HEK293 (cell line): Measurements from ENCODE around the gene TMA7B.

ENCODE experiments used
- ATF2 ChIP-seq: fragments of 450-650 bp; formaldehyde crosslinking; IDR thresholded peaks from 2 replicates; pipeline ENCODE4 v1.5.1; 2016; ENCODE audit warnings: missing biosample characterization, missing genetic modification characterization, low read depth
- CTCF ChIP-seq: fragments of 450-650 bp; formaldehyde crosslinking; IDR thresholded peaks from 2 replicates; pipeline ENCODE4 v1.5.1; 2016; ENCODE audit warnings: missing biosample characterization, missing genetic modification characterization
- REST ChIP-seq: fragments of 450-650 bp; formaldehyde crosslinking; IDR thresholded peaks from 2 replicates; pipeline ENCODE4 v1.5.1; 2016; ENCODE audit warnings: missing biosample characterization, missing genetic modification characterization
- SP7 ChIP-seq: fragments of 450-650 bp; formaldehyde crosslinking; IDR thresholded peaks from 2 replicates; pipeline ENCODE4 v1.5.1; 2016; ENCODE audit warnings: missing biosample characterization, missing genetic modification characterization
- ZNF121 ChIP-seq: fragments of 450-650 bp; formaldehyde crosslinking; IDR thresholded peaks from 2 replicates; pipeline ENCODE4 v1.5.1; 2016; ENCODE audit warnings: missing biosample characterization, missing genetic modification characterization
- ZNF302 ChIP-seq: fragments of 450-650 bp; formaldehyde crosslinking; IDR thresholded peaks from 2 replicates; pipeline ENCODE4 v1.5.1; 2016; ENCODE audit warnings: missing biosample characterization, missing genetic modification characterization, low read depth
- ZNF830 ChIP-seq: fragments of 450-650 bp; IDR thresholded peaks from 2 replicates; pipeline ENCODE4 v1.5.0; 2018; ENCODE audit warnings: missing biosample characterization, missing genetic modification characterization, low read depth, mild to moderate bottlenecking, moderate library complexity
- ZSCAN23 ChIP-seq: fragments of 450-650 bp; formaldehyde crosslinking; IDR thresholded peaks from 2 replicates; pipeline ENCODE4 v1.5.1; 2016; ENCODE audit warnings: missing biosample characterization, missing genetic modification characterization

- TF ChIP-seq ZNF302 (tag by site-specific recombination) (no peak), ATF2 (no peak), ZNF121 (tag by site-specific recombination) (no peak), REST (no peak), ZNF830 (tag by site-specific recombination) (no peak), CTCF (no peak), SP7 (tag by site-specific recombination) (no peak), ZSCAN23 (no peak)
Measured at GRCh38 chr22:40009951-40010671, 49.9 kb downstream of the TMA7B start.
